Activated naive CD8-positive, alpha-beta T cell treated with anti-CD3 and anti-CD28 coated beads, Interleukin-2, amount 10 ng/mL, durations not matched to agents 7 days and 5 days (primary cell): ENCODE measurements around the gene CPSF3. TPM values are rescaled to one million over a fixed set of nuclear protein-coding genes. Genes with fewer than 3 reads are reported as not detected.
"Not testable (repeated sequence)": the region's sequence is repeated elsewhere in the genome, so short reads cannot be mapped to it uniquely, and the experiment has no call there.

Source experiments
- ATAC-seq: fragments of 150-1000 bp; cut with Tn5 transposase; one replicate; pipeline ENCODE4 v1.10.0; 2021; ENCODE audit warnings: low read depth, moderate library complexity
- POLR2A ChIA-PET: fragments of 350-600 bp; sonication (Branson Sonifier 250); formaldehyde crosslinking; loops from one replicate; lab custom pipeline; 2021; ENCODE audit warnings: antibody characterized with exemption; lab: Charles Lee
- DNase-seq: peaks from one replicate; pipeline ENCODE4 v3.0.0; 2021
- H3K27ac Mint-ChIP-seq: one replicate; pipeline ENCODE4 v1.8.0; 2022; ENCODE audit warnings: mild to moderate bottlenecking, mixed read lengths
- H3K27me3 Mint-ChIP-seq: one replicate; pipeline ENCODE4 v1.8.0; 2022; ENCODE audit warnings: mild to moderate bottlenecking, moderate library complexity, mixed read lengths
- H3K36me3 Mint-ChIP-seq: one replicate; pipeline ENCODE4 v1.8.0; 2021; ENCODE audit warnings: mild to moderate bottlenecking, mixed read lengths
- H3K4me1 Mint-ChIP-seq: one replicate; pipeline ENCODE4 v1.8.0; 2021; ENCODE audit warnings: mixed read lengths
- H3K4me3 Mint-ChIP-seq: one replicate; pipeline ENCODE4 v1.8.0; 2022; ENCODE audit warnings: mild to moderate bottlenecking, moderate library complexity, mixed read lengths
- H3K9me3 Mint-ChIP-seq: one replicate; pipeline ENCODE4 v1.8.0; 2021; ENCODE audit warnings: mixed read lengths
- total RNA-seq, 2 experiments: library from RNA; stranded (reverse); gene quantifications; one replicate each; pipeline ENCODE4 v1.2.3, GENCODE V29; 2021

Gene CPSF3
- total RNA-seq, 2 experiments from 2014 or later: 43.3 to 48.0 TPM

DNA sequence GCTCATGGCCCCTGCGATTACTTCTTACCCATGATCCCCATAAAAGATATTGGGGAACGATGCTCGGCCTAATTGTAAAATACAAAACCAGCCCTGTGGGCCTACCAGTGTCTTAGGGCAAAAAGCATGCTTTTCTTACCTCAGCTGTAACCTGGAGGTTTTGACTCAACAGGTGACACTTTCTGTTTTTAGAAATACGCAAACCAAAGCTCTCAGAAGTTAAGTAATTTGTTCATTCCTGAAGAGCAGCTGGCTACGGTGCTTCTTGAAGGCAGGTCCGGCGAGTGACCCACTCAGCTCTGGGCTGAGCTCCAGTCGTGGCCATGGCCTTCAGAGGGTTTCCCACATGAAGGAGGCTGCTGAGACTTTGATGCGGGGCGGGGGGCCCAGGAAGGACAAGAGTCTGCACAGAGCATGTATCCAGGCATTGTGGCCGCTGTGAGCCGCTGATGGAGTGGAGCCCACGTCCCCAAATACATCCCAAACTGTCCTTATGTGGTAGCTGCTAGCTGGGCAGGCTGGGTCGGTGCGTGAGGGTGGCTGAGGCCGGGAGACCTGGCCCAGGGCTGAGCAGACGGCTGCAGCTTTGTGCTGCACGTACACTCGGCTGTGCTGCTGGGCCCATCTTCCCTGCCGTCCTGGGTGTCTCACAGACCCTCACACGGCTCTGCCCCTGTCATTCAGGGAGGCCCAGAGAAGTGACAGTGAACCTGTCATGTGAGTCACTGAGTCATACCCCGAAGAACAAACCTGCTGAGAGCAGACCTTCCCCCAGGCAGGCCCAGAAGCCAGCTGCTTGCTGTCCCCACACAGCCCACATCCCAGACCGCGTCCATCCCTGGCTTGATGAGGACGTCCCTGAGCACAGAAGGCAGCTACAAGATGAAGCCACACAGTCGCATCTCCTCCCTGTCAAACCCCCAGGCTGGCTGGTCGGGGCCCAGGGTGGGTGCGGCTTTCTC, 34.2 kb upstream of the CPSF3 start:
- Mint-ChIP-seq H3K4me1 (no peaks in the 10 kb centered on the region), H3K4me3 (no peak overlapping the region), H3K27ac (no peak overlapping the region), H3K36me3 (no peaks in the 10 kb centered on the region), H3K9me3 (no peaks in the 10 kb centered on the region), H3K27me3 (no peaks in the 10 kb centered on the region)
- DNase-seq: no peak
- POLR2A ChIA-PET: no interaction called here
- ATAC-seq: no peak

DNA sequence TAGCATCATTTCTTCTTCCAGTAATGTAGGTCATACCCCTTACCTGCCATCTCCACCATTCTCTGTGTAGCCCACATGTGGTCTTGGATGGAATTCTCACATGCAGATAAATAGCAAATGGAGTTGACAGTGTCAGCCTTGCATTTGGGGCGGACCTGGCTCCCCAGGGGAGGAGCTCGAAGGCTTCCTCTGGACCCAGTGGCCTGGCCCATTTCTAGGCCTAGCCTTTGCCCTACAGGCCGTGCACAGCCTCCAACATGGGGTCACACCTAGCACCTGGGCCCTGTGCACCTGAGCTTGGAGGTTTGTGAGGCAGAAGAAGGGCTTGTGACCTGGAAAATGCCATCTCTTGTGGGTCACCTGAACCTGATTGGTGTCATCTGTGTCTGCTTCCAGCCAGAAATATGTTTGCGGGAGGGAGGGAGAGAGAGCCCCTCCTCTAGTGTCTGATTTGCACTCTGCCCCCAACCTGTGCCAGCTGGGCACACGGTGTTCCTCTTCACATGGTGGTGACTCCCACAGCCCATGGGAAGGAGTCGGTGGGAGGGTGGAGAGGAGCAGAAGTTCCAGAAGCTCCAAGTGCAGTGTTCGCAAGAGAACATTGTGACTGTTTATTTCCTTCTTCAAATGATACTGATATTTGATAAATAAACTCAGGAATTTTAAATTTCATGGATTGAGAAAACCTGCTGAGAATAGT, 33.2 kb upstream of the CPSF3 start:
- POLR2A ChIA-PET: no interaction called here
- no peak overlapping the region for H3K4me3 Mint-ChIP-seq
- H3K27ac Mint-ChIP-seq: no peak overlapping the region
- H3K36me3 Mint-ChIP-seq: no peaks in the 10 kb centered on the region
- DNase-seq (no peak), ATAC-seq (no peak)
- H3K27me3 Mint-ChIP-seq: no peaks in the 10 kb centered on the region
- no peaks in the 10 kb centered on the region for H3K9me3 Mint-ChIP-seq
- H3K4me1 Mint-ChIP-seq: no peaks in the 10 kb centered on the region

DNA sequence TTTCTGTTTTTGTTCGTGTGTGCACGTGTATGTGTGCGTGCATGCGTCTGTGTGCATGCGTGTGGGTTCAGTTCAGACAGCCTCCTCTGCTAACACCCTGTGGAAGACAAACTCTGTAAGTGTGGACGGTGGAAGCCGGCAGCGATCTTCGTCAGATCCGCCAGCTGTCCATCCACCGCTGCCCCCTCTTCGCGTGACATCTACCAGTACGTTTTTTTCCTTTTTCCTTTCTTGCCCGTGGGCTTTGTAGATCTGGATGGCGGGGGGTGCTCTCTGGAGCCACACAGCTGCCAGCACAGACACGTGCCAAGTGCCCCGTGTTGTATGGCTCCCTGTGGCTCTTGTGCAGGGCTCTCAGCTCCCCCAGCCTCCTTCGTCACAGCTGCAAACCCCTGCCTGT, 32.5 kb upstream of the CPSF3 start:
- no peak overlapping the region for H3K27ac Mint-ChIP-seq
- DNase-seq (no peak), ATAC-seq (no peak)
- POLR2A ChIA-PET: no interaction called here
- H3K9me3 Mint-ChIP-seq: no peaks in the 10 kb centered on the region
- H3K4me1 Mint-ChIP-seq: no peaks in the 10 kb centered on the region
- H3K36me3 Mint-ChIP-seq: no peaks in the 10 kb centered on the region
- H3K27me3 Mint-ChIP-seq: no peaks in the 10 kb centered on the region
- no peak overlapping the region for H3K4me3 Mint-ChIP-seq

DNA sequence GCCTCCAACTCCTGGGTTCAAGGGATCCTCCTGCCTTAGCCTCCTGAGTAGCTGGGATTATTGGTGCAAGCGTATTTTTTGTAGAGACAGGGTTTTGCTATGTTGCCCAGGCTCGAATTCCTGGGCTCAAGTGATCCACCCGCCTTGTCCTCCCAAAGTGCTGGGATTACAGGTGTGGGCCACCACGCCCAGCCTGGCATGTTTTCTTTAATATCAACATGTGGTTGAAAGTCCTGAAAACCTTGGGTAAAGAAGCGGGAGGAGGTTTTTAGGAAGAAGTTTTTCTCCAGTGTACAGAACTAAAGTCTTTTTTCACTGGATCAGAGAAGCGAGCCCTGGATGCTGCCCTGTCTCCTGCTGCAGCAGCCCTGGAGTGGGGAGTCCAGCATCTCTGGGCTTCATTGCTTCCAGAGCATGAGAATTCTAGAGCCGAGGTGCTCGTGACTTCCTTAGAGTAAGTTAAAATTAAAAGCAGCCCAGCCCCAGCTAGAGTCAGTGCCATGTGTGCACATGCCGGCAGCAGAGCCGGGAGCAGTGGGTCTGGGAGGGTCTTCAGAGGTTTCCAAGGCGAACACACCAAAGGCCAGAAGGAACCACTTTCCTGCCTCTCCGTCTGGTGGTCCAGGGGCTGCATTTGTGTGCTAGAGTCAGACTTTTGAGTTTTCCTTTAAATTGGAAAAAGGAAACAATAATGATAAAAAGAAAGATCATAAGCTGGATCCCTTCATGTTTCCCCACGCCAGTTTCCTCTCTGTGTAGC, 31.3 kb upstream of the CPSF3 start:
- Mint-ChIP-seq H3K9me3 (no peaks in the 10 kb centered on the region), H3K4me3 (no peak overlapping the region), H3K36me3 (no peaks in the 10 kb centered on the region), H3K27ac (no peak overlapping the region), H3K4me1 (no peaks in the 10 kb centered on the region), H3K27me3 (no peaks in the 10 kb centered on the region)
- no peak for ATAC-seq
- no peak for DNase-seq
- POLR2A ChIA-PET: no interaction called here

DNA sequence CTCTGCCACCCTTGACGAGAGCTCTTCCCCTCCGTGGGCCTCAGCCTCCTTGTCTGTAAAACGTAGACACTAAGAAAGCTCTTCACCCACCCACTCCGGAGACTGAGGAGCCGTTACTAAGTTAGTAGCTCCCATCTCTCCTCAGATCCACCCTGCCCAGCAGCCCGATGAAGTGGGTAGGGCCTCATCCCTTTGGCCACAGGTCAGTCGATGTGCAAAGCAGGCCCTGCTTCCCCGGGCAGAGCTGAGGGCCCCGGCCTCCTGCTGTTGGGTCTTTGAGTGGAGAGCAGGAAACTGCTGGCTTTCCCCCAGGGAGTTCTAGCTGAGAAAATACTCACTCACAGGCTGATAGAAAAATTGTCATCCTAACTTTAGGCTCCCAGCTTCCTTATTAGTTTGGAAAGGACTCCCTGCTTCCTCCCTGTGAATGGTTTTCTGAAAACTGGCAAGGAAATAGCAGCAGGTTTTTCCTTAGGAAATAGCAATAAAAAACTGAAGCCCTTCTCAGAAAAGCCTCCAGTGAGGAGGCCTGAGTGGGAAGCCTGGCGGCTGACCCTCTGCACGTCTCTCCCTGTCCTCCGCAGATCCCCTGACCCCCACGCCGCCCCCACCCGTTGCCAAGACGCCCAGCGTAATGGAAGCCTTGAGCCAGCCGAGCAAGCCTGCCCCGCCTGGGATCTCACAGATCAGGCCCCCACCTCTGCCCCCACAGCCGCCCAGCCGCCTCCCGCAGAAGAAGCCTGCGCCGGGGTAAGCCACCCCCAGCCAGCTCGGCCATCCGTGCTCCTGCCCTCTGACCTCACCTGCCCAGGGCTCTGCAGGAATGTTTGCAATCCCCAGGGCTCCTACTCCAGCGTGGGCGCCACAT, 30.3 kb upstream of the CPSF3 start:
- ATAC-seq (no peak), DNase-seq (no peak)
- Mint-ChIP-seq H3K27me3 (no peaks in the 10 kb centered on the region), H3K36me3 (no peaks in the 10 kb centered on the region), H3K4me1 (no peaks in the 10 kb centered on the region), H3K4me3 (no peak overlapping the region), H3K27ac (no peak overlapping the region), H3K9me3 (no peaks in the 10 kb centered on the region)
- POLR2A ChIA-PET: no interaction called here

DNA sequence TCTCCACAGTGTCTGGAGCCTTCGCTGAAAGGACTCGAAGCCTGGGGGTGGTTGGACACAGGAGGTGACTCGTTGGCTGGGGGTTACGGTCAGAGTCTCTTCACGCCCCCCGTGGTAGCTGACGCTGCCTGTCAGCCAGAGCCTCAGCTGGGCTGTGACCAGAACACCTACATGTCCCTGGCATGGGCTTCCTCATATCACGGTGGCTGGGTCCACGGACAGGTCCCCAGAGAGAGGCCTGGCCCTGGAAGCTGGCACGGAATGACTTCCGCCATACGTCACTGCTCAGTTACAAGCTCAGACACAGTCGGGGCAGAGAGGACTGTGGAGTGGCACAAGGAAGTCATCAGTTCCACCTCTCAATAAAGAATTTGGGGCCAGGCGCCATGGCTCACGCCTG, 28.6 kb upstream of the CPSF3 start:
- POLR2A ChIA-PET: no interaction called here
- Mint-ChIP-seq H3K27ac (no peak overlapping the region), H3K9me3 (no peaks in the 10 kb centered on the region), H3K27me3 (no peaks in the 10 kb centered on the region), H3K36me3 (no peaks in the 10 kb centered on the region), H3K4me3 (no peak overlapping the region), H3K4me1 (no peaks in the 10 kb centered on the region)
- DNase-seq (no peak), ATAC-seq (no peak)

DNA sequence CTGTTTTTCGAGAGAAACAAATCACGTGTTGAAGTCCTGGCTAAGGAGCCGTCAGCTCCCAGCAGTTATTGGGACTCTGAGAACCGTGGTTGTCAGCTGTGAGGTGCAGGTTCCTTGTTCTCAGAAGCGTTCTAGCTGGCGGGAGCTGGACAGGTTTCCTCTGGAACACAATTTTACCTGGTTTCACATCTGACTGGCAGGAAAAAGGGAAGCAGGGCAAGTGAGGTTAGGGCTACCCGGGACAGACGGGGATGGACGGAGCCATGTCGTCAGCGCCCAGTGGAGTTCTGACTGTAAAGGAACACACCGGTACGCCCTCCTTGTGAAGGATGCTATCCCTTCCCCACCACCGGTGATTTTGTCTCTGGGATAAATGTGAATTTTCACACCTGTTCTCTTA, 26.3 kb upstream of the CPSF3 start:
- Mint-ChIP-seq H3K4me3 (no peak overlapping the region), H3K4me1 (no peaks in the 10 kb centered on the region), H3K9me3 (no peaks in the 10 kb centered on the region), H3K27me3 (no peaks in the 10 kb centered on the region), H3K27ac (no peak overlapping the region), H3K36me3 (no peaks in the 10 kb centered on the region)
- POLR2A ChIA-PET: no interaction called here
- DNase-seq (no peak), ATAC-seq (no peak)

DNA sequence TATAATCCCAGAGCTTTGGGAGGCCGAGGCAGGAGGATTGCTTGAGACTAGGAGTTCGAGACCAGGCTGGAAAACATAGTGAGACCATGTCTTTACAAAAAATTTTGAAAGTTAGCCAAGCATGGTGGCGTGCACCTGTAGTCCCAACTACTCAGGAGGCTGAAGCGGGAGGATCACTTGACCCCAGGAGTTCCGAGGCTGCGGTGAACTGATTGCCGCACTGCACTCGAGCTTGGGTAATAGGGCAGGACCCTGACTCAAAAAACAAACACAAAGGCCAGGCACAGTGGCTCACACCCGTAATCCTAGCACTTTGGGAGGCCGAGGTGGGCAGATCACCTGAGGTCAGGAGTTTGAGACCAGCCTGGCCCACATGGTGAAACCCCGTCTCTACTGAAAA, 25.2 kb upstream of the CPSF3 start:
- H3K27ac Mint-ChIP-seq, H3K9me3 Mint-ChIP-seq, H3K4me3 Mint-ChIP-seq, H3K27me3 Mint-ChIP-seq, DNase-seq, H3K4me1 Mint-ChIP-seq, H3K36me3 Mint-ChIP-seq, ATAC-seq, POLR2A ChIA-PET: not testable (repeated sequence)

DNA sequence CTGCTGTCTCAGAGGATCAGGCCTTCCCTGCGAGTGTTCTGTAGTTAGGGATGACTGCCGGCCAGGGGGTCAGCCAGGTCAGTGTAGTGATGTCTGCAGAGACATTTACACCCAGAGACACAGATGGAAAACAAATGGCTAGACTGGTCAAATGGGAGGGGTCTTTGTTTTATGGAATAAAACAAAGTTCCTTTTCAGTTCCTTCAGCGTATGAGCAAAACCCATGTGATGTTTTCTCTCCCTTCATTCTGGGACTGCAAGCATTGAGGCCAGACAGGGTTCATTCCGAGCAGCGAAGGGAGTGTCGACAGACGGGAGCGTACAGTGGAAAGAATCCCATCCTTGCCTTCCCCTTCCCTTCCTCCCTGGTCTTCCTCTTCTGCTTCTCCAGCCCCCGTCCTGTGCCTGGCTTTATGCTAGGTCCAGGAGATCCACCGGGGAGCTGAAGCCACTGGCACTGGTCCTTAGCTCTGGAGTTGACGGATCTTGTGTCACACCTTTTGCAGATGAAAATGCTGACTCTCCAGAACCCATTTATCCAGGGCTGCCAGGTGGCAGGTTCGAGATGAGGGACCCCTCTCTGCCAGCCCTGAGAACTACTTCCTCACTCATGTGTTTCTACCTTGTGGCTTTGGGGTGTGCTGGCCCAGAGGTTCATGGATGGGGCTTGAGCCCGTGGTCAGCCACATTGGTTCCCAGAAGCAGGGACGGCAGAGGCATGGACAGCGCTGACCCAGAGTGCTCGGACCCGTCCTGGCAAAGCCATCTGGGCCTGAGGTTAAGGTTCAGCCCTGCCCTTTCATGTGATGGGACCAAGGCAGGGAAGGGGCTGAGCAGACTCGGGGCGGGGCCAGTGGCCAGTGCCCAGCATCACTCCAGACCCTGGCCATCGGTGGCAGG, 24.3 kb upstream of the CPSF3 start:
- POLR2A ChIA-PET: no interaction called here
- no peak for ATAC-seq
- no peaks in the 10 kb centered on the region for H3K9me3 Mint-ChIP-seq
- H3K27me3 Mint-ChIP-seq: no peaks in the 10 kb centered on the region
- no peaks in the 10 kb centered on the region for H3K4me1 Mint-ChIP-seq
- H3K27ac Mint-ChIP-seq: no peak overlapping the region
- no peaks in the 10 kb centered on the region for H3K36me3 Mint-ChIP-seq
- DNase-seq: no peak
- no peak overlapping the region for H3K4me3 Mint-ChIP-seq

DNA sequence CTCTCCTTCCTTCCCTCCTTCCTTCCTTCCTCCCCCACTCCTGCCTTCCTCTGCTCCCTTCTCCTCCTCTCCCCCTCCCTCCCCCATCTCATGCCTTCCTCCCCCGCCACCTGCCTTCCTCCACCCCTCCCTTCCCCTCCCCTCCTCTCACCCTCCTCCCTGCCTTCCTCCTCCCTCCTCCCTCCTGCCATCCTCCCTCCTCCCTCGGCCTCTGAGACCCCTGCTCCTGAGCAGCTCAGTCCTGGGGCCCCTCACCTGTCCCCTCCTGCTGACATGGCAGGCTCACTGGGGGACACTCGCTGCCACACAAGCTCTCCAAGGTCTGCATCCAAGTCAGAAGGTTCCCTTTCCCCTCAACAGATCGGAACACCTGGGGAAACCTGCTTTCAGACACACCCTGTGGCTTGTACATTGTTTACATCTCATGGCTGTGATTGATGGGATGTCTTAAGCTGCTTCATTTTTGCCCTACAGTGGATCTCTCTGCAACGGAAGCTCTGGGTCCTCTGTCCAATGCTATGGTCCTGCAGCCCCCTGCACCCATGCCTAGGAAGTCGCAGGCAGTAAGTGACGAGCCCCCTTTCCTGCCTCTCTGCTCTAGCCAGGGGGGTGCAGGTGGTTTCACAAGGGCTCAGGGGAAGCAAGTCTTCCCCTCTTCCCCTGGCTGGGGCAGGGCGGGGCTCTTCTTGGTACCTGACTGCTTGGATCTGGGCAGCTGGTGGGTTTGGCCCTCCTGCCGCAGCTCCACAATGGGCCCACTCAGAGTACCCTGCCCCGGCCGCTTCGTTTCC, 23.0 kb upstream of the CPSF3 start:
- H3K4me1 Mint-ChIP-seq: no peaks in the 10 kb centered on the region
- no peaks in the 10 kb centered on the region for H3K27me3 Mint-ChIP-seq
- peak overlapping the region; percentile 54 for H3K27ac Mint-ChIP-seq
- DNase-seq: no peak
- H3K36me3 Mint-ChIP-seq: no peaks in the 10 kb centered on the region
- no peaks in the 10 kb centered on the region for H3K9me3 Mint-ChIP-seq
- no peak for ATAC-seq
- no peak overlapping the region for H3K4me3 Mint-ChIP-seq
- POLR2A ChIA-PET: no interaction called here

DNA sequence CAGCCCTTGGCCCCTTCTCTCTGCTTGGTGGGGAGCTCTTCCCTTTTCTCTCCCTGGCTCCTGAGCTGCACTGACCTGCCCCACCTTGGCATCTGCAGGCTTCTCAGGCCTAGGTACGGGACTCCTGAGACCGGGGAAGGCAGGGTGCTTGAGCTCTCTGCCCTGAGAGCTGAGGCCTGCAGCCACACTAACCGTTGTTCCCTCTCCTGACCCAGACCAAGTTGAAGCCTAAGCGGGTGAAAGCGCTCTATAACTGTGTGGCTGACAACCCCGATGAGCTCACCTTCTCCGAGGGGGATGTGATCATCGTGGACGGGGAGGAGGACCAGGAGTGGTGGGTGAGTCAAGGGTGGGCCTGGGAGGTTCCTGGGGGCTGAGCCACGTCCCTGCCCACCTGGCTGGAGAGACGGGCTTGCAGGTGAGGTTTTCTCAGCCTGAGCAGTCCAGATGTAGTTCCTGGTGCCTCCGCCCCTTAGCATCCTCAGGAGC, 22.4 kb upstream of the CPSF3 start:
- H3K4me1 Mint-ChIP-seq: no peaks in the 10 kb centered on the region
- no peaks in the 10 kb centered on the region for H3K9me3 Mint-ChIP-seq
- H3K36me3 Mint-ChIP-seq: no peaks in the 10 kb centered on the region
- no peak overlapping the region for H3K4me3 Mint-ChIP-seq
- H3K27ac Mint-ChIP-seq: no peak overlapping the region
- DNase-seq (no peak), ATAC-seq (no peak)
- no peaks in the 10 kb centered on the region for H3K27me3 Mint-ChIP-seq
- POLR2A ChIA-PET: no interaction called here
